ENCODE measurements around the gene ADCY9.
A peak's percentile ranks its signal among the peaks of the same experiment; 100 is the strongest.

Gene ADCY9

DNA sequence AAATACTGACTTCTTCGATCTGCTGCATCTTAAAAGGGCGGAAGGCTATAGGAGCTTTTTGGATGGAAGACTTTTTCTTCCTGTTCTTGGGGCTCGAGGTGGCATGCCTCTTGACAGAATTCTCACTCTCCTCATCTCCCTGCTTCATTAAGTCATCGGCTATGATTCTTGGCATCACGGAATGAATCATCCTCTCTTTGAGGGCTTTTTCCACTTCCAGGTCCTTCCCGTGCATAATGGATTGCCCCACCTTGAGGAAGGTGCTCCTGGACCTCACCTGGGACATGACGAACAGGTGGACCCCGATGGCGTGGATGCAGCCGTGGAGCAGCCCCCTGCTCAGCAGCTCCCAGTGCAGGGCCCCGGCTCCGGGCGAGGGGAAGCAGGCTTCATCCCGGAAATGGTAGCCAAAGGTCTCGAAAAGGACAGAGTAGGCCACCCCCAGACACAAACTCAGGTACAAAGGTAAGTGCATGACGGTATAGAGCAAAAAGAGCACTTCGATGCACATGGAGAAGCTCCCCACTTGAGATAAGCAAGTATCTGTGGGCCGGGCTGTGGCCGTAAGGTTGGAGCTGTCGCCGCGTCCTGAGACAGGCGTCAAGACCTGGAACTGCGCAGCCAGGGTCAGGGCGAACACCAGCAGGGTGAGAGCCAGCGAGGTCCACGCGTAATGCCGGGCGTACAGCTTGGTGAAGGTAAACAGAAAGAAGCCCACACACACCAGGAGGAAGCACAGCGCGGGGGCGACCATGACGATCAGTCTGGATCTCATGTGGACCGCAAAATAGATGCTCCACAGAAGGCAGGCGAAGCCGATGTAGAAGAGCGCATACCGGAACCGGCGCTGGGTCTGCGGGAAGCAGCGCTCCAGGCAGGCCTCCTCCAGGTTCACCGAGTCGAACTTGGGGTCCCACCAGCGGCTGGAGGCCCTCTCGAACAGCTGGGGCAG, 1.7 kb downstream of the ADCY9 start:
- Histone ChIP-seq H3K27me3 (ENCODE audit: insufficient read depth, poor library complexity, severe bottlenecking) (no peaks in the 10 kb centered on the region), H3K4me3 (ENCODE audit: severe bottlenecking) (no peak overlapping the region), H3K4me1 (ENCODE audit: insufficient read depth, poor library complexity, severe bottlenecking) (peaks cover 7% of the 10 kb centered on the region), H3K9me3 (ENCODE audit: severe bottlenecking) (no peaks in the 10 kb centered on the region), H3K27ac (ENCODE audit: poor library complexity, severe bottlenecking) (no peak overlapping the region), H3K36me3 (ENCODE audit: low read depth) (peaks cover 5% of the 10 kb centered on the region; the same call in 1 of the 2 replicates)
- TF ChIP-seq, protein P1, sequence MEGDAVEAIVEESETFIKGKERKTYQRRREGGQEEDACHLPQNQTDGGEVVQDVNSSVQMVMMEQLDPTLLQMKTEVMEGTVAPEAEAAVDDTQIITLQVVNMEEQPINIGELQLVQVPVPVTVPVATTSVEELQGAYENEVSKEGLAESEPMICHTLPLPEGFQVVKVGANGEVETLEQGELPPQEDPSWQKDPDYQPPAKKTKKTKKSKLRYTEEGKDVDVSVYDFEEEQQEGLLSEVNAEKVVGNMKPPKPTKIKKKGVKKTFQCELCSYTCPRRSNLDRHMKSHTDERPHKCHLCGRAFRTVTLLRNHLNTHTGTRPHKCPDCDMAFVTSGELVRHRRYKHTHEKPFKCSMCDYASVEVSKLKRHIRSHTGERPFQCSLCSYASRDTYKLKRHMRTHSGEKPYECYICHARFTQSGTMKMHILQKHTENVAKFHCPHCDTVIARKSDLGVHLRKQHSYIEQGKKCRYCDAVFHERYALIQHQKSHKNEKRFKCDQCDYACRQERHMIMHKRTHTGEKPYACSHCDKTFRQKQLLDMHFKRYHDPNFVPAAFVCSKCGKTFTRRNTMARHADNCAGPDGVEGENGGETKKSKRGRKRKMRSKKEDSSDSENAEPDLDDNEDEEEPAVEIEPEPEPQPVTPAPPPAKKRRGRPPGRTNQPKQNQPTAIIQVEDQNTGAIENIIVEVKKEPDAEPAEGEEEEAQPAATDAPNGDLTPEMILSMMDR (IDR thresholded peaks at IDR 0.05; ENCODE audit: poor library complexity, severe bottlenecking), result no peak
- no peak for ATAC-seq (ENCODE audit: low read depth)
- DNase-seq (ENCODE audit: low spot score), result no peak

DNA sequence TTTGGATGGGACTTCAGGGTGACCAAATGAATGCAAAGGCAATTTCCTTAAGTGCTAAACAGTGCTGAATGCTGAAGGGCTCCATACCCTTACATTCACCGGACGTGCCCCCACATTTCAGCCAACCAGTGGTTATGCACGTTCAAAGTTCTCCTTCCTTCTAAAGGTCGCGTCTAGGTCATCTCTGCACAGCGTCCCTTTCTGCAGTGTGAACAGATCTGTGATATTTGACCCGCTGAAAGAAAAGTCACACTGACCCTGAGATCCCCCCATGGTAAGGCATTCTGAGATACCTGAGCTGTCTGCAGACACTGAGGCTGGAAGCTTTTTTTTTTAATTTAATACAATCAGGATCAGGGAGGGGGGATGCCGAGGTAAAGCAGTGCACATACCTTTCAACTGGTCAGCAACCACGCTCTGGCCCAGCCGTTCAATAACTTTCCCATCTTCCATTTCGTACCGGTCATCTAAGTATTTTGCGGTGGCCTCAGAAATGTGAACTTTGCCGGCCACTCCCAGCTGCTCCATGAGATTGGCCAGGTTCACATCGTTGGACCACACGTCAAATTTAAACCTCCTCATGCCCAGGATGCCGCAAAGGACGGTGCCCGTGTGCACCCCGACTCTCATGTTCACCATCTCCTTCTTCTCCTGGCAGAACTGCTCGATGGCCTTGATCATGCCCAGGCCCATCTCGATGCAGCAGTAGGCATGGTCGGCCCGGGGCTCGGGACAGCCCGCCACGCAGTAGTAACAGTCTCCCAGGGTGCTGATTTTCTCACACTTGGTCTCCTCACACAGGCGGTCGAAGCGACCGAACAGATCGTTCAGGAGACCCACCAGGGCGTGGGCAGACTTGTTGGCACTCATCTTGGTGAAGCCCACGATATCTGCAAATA, 2.6 kb downstream of the ADCY9 start:
- H3K9me3 ChIP-seq (ENCODE audit: severe bottlenecking), result no peaks in the 10 kb centered on the region
- no peaks in the 10 kb centered on the region for H3K27me3 ChIP-seq (ENCODE audit: insufficient read depth, poor library complexity, severe bottlenecking)
- H3K36me3 ChIP-seq (ENCODE audit: low read depth), result peaks cover 5% of the 10 kb centered on the region; the same call in 1 of the 2 replicates
- H3K4me1 ChIP-seq (ENCODE audit: insufficient read depth, poor library complexity, severe bottlenecking), result peaks cover 7% of the 10 kb centered on the region
- TF ChIP-seq, protein P1 (IDR thresholded peaks at IDR 0.05; ENCODE audit: poor library complexity, severe bottlenecking), result no peak
- H3K4me3 ChIP-seq (ENCODE audit: severe bottlenecking), result no peak overlapping the region
- H3K27ac ChIP-seq (ENCODE audit: poor library complexity, severe bottlenecking), result no peak overlapping the region
- ATAC-seq (ENCODE audit: low read depth) (no peak), DNase-seq (ENCODE audit: low spot score) (no peak)

DNA sequence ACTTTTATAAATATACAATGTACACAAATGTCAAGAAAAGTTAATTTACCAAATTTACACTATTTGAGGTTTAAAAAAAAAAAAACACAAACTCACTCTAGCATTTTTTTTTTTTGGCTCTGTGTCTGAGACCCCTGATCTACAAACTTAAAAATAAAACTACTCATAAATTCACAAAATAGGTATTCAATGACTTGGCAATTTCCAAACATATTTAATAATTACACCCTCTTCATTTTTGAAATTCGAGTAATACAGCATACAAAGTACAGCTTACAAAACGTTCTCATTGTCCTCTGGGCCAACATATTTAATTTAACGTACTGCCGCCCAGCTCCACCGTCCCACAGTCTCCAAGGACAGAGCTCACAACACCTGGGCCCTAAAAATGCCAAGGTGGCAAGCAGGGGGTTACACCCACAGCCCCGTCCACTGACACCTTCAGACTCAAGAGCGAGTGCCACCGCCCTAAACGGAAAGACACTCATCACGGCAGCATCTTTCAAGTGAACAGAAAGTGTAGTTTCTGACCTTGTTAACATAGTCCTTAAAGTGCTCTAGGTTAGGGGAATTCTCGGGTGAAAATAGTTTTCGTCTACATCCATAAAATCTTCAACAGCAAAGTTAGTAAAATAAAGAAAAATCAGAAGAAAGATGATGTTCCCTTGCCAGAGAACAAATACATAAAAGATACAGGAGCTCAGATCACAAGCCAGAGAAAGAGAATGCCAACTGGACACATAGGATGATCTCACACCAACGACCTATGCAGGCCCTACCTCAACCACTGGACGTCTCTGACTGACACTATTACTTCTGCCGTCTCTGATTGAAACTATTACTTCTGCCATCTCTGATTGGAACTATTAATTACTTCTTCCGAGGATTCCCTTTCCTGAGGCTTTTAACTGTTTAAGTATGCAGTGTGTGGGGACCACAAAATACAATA, 4.2 kb downstream of the ADCY9 start:
- DNase-seq (ENCODE audit: low spot score), result no peak
- H3K27ac ChIP-seq (ENCODE audit: poor library complexity, severe bottlenecking), result no peak overlapping the region
- ATAC-seq (ENCODE audit: low read depth), result peak; percentile 48; the same call in 2 of the 3 replicates
- H3K4me1 ChIP-seq (ENCODE audit: insufficient read depth, poor library complexity, severe bottlenecking), result peaks cover 7% of the 10 kb centered on the region
- no peaks in the 10 kb centered on the region for H3K9me3 ChIP-seq (ENCODE audit: severe bottlenecking)
- H3K4me3 ChIP-seq (ENCODE audit: severe bottlenecking), result peak overlapping the region; percentile 15
- TF ChIP-seq, protein P1 (IDR thresholded peaks at IDR 0.05; ENCODE audit: poor library complexity, severe bottlenecking), result no peak
- H3K36me3 ChIP-seq (ENCODE audit: low read depth), result peaks cover 5% of the 10 kb centered on the region; the same call in 1 of the 2 replicates
- no peaks in the 10 kb centered on the region for H3K27me3 ChIP-seq (ENCODE audit: insufficient read depth, poor library complexity, severe bottlenecking)

DNA sequence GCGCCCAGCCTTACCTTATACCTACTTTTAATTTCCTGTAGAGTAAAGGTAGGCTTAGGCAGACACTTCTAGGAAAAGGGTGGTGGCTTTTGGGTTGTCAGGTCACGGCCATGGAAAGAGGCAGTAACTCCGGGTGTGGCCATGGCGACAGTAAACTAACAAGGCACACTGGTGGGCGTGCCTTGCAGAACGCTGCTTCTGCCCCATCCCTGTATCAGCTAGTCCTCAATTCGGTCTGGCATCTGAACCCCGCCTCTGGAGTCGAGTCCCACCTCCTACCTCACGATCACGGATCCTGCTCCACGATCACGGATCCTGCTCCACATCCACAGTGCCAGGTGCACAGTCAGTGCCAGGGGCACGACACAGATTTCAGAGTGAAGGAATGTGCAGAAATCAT, 5.6 kb downstream of the ADCY9 start:
- no peaks in the 10 kb centered on the region for H3K27me3 ChIP-seq (ENCODE audit: insufficient read depth, poor library complexity, severe bottlenecking)
- peaks cover 5% of the 10 kb centered on the region; the same call in 1 of the 2 replicates for H3K36me3 ChIP-seq (ENCODE audit: low read depth)
- H3K4me1 ChIP-seq (ENCODE audit: insufficient read depth, poor library complexity, severe bottlenecking), result peaks cover 7% of the 10 kb centered on the region
- no peak overlapping the region for H3K4me3 ChIP-seq (ENCODE audit: severe bottlenecking)
- no peaks in the 10 kb centered on the region for H3K9me3 ChIP-seq (ENCODE audit: severe bottlenecking)
- ATAC-seq (ENCODE audit: low read depth) (no peak), DNase-seq (ENCODE audit: low spot score) (no peak)
- no peak overlapping the region for H3K27ac ChIP-seq (ENCODE audit: poor library complexity, severe bottlenecking)
- TF ChIP-seq, protein P1 (IDR thresholded peaks at IDR 0.05; ENCODE audit: poor library complexity, severe bottlenecking), result no peak
